Liver (tissue), 9 donors: ENCODE results near the gene MACROD1. TPM values are rescaled to one million over a fixed set of nuclear protein-coding genes. Genes with fewer than 3 reads are reported as not detected.

Source experiments
- DNase-seq: peaks from one replicate; pipeline ENCODE4 v3.0.0-alpha.2; 2017; ENCODE audit warnings: low spot score
- H3K27ac ChIP-seq, 2 donors: one replicate each; pipeline ENCODE4 v1.7.0; 2013; ENCODE audit warnings: inconsistent platforms in 2 of 2, low read length in 2 of 2, control low read depth in 1 of 2, low read depth in 1 of 2, mild to moderate bottlenecking in 1 of 2
- H3K27me3 ChIP-seq, 4 donors: one replicate each; pipeline versions ENCODE4 v1.6.1 to v1.7.0; 2013; ENCODE audit warnings: low read length in 3 of 4, inconsistent platforms in 1 of 4, mild to moderate bottlenecking in 1 of 4, moderate library complexity in 1 of 4; ENCODE audit not compliant: control insufficient read depth in 4 of 4, insufficient read depth in 4 of 4
- H3K36me3 ChIP-seq, 4 donors: one replicate each; pipeline versions ENCODE4 v1.6.1 to v1.7.0; 2013; ENCODE audit warnings: low read length in 3 of 4, mild to moderate bottlenecking in 3 of 4, low read depth in 1 of 4, moderate library complexity in 1 of 4; ENCODE audit not compliant: control insufficient read depth in 4 of 4, insufficient read depth in 3 of 4
- H3K4me1 ChIP-seq, 4 donors: one replicate each; pipeline versions ENCODE4 v1.6.1 to v1.7.0; 2013; ENCODE audit warnings: low read length in 3 of 4, mild to moderate bottlenecking in 3 of 4, moderate library complexity in 1 of 4; ENCODE audit not compliant: control insufficient read depth in 4 of 4, insufficient read depth in 4 of 4
- H3K4me3 ChIP-seq, 3 donors: one replicate each; pipeline versions ENCODE4 v1.6.1 to v1.7.0; 2013; ENCODE audit warnings: low read length in 3 of 3, control low read depth in 1 of 3, low read depth in 1 of 3, mild to moderate bottlenecking in 1 of 3
- H3K9ac ChIP-seq, 2 donors: one replicate each; pipeline ENCODE4 v1.7.0; 2013; ENCODE audit warnings: low read length in 2 of 2, mild to moderate bottlenecking in 2 of 2, moderate library complexity in 2 of 2, control low read depth in 1 of 2, low read depth in 1 of 2
- H3K9me3 ChIP-seq, 4 donors: one replicate each; pipeline versions ENCODE4 v1.6.1 to v1.7.0; 2013; ENCODE audit warnings: low read length in 3 of 4; ENCODE audit not compliant: control insufficient read depth in 4 of 4
- ATF3 ChIP-seq: IDR thresholded peaks from 2 replicates; pipeline ENCODE4 v1.6.1; 2016; ENCODE audit warnings: antibody characterized with exemption
- CTCF ChIP-seq: fragments of 150-350 bp; IDR thresholded peaks from 2 replicates; pipeline ENCODE4 v1.5.1; 2017; ENCODE audit warnings: improper control_type of control experiment, low read depth, low read length; ENCODE audit not compliant: missing input control
- EGR1 ChIP-seq, 2 donors: IDR thresholded peaks; 2 replicates each; pipeline ENCODE4 v1.6.1; 2016 to 2018; ENCODE audit warnings: antibody characterized with exemption in 2 of 2, low read depth in 2 of 2
- FOXA1 ChIP-seq: IDR thresholded peaks from 2 replicates; pipeline ENCODE4 v1.6.1; 2016; ENCODE audit warnings: antibody characterized with exemption
- FOXA2 ChIP-seq: IDR thresholded peaks from 2 replicates; pipeline ENCODE4 v1.6.1; 2016; ENCODE audit warnings: antibody characterized with exemption
- GABPA ChIP-seq, 2 donors: IDR thresholded peaks in 1 of 2; conservative IDR thresholded peaks in 1 of 2; 2 replicates each; pipeline ENCODE4 v1.6.1; 2016; ENCODE audit warnings: antibody characterized with exemption in 2 of 2, mild to moderate bottlenecking in 1 of 2, moderate library complexity in 1 of 2
- HNF4A ChIP-seq, 2 donors: conservative IDR thresholded peaks; 2 replicates each; pipeline ENCODE4 v1.6.1; 2016; ENCODE audit warnings: antibody characterized with exemption in 2 of 2, mild to moderate bottlenecking in 2 of 2
- HNF4G ChIP-seq: IDR thresholded peaks from 2 replicates; pipeline ENCODE4 v1.6.1; 2016; ENCODE audit warnings: antibody characterized with exemption
- JUND ChIP-seq, 2 donors: IDR thresholded peaks; 2 replicates each; pipeline ENCODE4 v1.6.1; 2016; ENCODE audit warnings: antibody characterized with exemption in 2 of 2
- MAX ChIP-seq: IDR thresholded peaks from 2 replicates; pipeline ENCODE4 v1.6.1; 2016; ENCODE audit warnings: antibody characterized with exemption
- NR2F2 ChIP-seq: IDR thresholded peaks from 2 replicates; pipeline ENCODE4 v1.6.1; 2016; ENCODE audit warnings: antibody characterized with exemption
- RAD21 ChIP-seq, 2 donors: IDR thresholded peaks; 2 replicates each; pipeline ENCODE4 v1.6.1; 2016; ENCODE audit warnings: antibody characterized with exemption in 2 of 2, mild to moderate bottlenecking in 2 of 2
- REST ChIP-seq: IDR thresholded peaks from 2 replicates; pipeline ENCODE4 v1.6.1; 2016; ENCODE audit warnings: antibody characterized with exemption, mild to moderate bottlenecking
- RXRA ChIP-seq, 2 donors: IDR thresholded peaks; 2 replicates each; pipeline ENCODE4 v1.6.1; 2017 to 2018; ENCODE audit warnings: antibody characterized with exemption in 2 of 2, mild to moderate bottlenecking in 1 of 2
- SP1 ChIP-seq: IDR thresholded peaks from 2 replicates; pipeline ENCODE4 v1.6.1; 2018; ENCODE audit warnings: antibody characterized with exemption, mild to moderate bottlenecking
- TAF1 ChIP-seq: conservative IDR thresholded peaks from 2 replicates; pipeline ENCODE4 v1.6.1; 2016; ENCODE audit warnings: antibody characterized with exemption, mild to moderate bottlenecking
- YY1 ChIP-seq: IDR thresholded peaks from 2 replicates; pipeline ENCODE4 v1.6.1; 2016; ENCODE audit warnings: antibody characterized with exemption, mild to moderate bottlenecking
- ZBTB33 ChIP-seq: IDR thresholded peaks from 2 replicates; pipeline ENCODE4 v1.6.1; 2016; ENCODE audit warnings: antibody characterized with exemption
- WGBS: extraction: QIAGEN DNeasy Blood & Tissue Kit; methylation state at CpG from one replicate; pipeline ENCODE4 v1.1.7; 2013; 5-methylcytosine and 5-hydroxymethylcytosine counted together
- polyA plus RNA-seq, 2 donors: library from polyadenylated mRNA; stranded (reverse) in 1 of 2; unstranded in 1 of 2; fragments of 200-250 nt in 1 of 2; fragments of >200 nt in 1 of 2; fragmentation: Nextera tagmentation in 1 of 2; extraction: Ambion mirVana in 1 of 2; gene quantifications; one replicate each; pipeline versions ENCODE4 v1.2.1 to v1.2.3, GENCODE V29; 2013 to 2015
- total RNA-seq, 2 donors: library from RNA; depleted of rRNA; stranded (reverse); fragments of >200 nt; gene quantifications; one replicate each; pipeline ENCODE4 v1.2.3, GENCODE V29; 2014
- donor health status: healthy.
- donor health status: healthy.
- donor health status: healthy.
- donor health status: healthy.
- donor health status: healthy.

Gene MACROD1
- total and polyA plus RNA-seq, 4 donors, result 8.9 to 25.9 (median 13.1) TPM

GRCh38 chr11:64004590-64004984 is 161.3 kb downstream of the MACROD1 start:
- Histone ChIP-seq H3K27me3 (no peaks in the 10 kb centered on the region), H3K4me3 (no peak overlapping the region), H3K27ac (no peak overlapping the region), H3K9me3 (no peaks in the 10 kb centered on the region), H3K4me1 (peaks cover 6 to 43% (median 14%) of the 10 kb centered on the region in 4 donors), H3K9ac (no peak overlapping the region), H3K36me3 (no peaks in the 10 kb centered on the region)
- 80% methylated on average over 4 of the region's 4 CpGs for WGBS
- no peak for TF ChIP-seq GABPA (IDR thresholded peaks at IDR 0.05 in 1 of 2, conservative IDR thresholded peaks at IDR 0.05 in 1 of 2)
- no peak for TF ChIP-seq REST
- TF ChIP-seq FOXA1, result no peak
- TF ChIP-seq ATF3, result no peak
- TF ChIP-seq EGR1 (IDR thresholded peaks at IDR 0.05; ENCODE audit: low read depth in 2 of 2), result no peak
- no peak for TF ChIP-seq HNF4A (conservative IDR thresholded peaks at IDR 0.05)
- TF ChIP-seq HNF4G, result no peak
- TF ChIP-seq ZBTB33, result no peak
- no peak for TF ChIP-seq NR2F2
- TF ChIP-seq JUND (IDR thresholded peaks at IDR 0.05), result no peak
- no peak for TF ChIP-seq MAX
- no peak for TF ChIP-seq YY1
- no peak for TF ChIP-seq TAF1
- TF ChIP-seq FOXA2, result no peak
- no peak for TF ChIP-seq RAD21 (IDR thresholded peaks at IDR 0.05)
- TF ChIP-seq RXRA (IDR thresholded peaks at IDR 0.05), result no peak
- no peak for TF ChIP-seq SP1
- no peak for TF ChIP-seq CTCF
- no peak for DNase-seq
